ENCODE results near the gene PLPP4. TPM values are rescaled to one million over a fixed set of nuclear protein-coding genes. Genes with fewer than 3 reads are reported as not detected.

The PLPP4 gene
- total RNA-seq, 4 donors from 2014 or later, result 0.54 to 2.7 TPM; not detected in 2

DNA sequence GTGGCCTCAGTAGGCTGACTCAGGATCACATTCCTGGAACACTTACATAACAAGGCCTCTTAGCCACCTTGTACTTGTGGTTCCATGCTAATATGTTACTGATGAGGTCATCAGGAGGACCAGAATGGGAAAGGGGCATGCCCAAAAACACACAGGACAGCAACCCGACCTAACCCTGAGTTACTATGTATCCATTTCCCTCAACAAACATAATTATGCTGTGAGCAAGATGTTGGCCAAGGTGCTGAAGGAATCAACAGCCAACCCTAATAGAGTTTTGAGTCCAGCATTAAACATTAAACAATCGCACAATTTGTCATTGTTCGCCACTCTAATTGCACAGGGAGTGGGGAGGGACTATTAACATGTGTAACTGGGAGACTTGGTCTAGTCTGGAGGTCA, 129.4 kb downstream of the PLPP4 start:
- 79 to 88% methylated on average over 3 of the region's 3 CpGs for WGBS, 2 donors
- Histone ChIP-seq H3K36me3 (no peaks in the 10 kb centered on the region), H3K4me1 (no peaks in the 10 kb centered on the region), H3K4me3 (replicated peaks in 1 of 3) (no peak overlapping the region), H3K9me3 (no peaks in the 10 kb centered on the region), H3K27me3 (no peaks in the 10 kb centered on the region), H3K27ac (no peak overlapping the region)
- intact Hi-C loops (cut with DNase I), result no loop called here
- TF ChIP-seq, protein P1, sequence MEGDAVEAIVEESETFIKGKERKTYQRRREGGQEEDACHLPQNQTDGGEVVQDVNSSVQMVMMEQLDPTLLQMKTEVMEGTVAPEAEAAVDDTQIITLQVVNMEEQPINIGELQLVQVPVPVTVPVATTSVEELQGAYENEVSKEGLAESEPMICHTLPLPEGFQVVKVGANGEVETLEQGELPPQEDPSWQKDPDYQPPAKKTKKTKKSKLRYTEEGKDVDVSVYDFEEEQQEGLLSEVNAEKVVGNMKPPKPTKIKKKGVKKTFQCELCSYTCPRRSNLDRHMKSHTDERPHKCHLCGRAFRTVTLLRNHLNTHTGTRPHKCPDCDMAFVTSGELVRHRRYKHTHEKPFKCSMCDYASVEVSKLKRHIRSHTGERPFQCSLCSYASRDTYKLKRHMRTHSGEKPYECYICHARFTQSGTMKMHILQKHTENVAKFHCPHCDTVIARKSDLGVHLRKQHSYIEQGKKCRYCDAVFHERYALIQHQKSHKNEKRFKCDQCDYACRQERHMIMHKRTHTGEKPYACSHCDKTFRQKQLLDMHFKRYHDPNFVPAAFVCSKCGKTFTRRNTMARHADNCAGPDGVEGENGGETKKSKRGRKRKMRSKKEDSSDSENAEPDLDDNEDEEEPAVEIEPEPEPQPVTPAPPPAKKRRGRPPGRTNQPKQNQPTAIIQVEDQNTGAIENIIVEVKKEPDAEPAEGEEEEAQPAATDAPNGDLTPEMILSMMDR (IDR thresholded peaks at IDR 0.05), result no peak
- TF ChIP-seq POLR2A (IDR thresholded peaks at IDR 0.05), result no peak
- no peak for DNase-seq

- no peak for TF ChIP-seq POLR2A (IDR thresholded peaks at IDR 0.05)
- TF ChIP-seq, protein P1 (IDR thresholded peaks at IDR 0.05), result no peak
- Histone ChIP-seq H3K4me3 (replicated peaks in 1 of 3) (no peak overlapping the region), H3K27ac (no peak overlapping the region), H3K36me3 (no peaks in the 10 kb centered on the region), H3K27me3 (no peaks in the 10 kb centered on the region), H3K9me3 (no peaks in the 10 kb centered on the region), H3K4me1 (no peaks in the 10 kb centered on the region)
- WGBS, 2 donors, result 77 to 81% methylated on average over 5 of the region's 5 CpGs
- DNase-seq, result no peak
- intact Hi-C loops (cut with DNase I), result no loop called here
Measured at GRCh38 chr10:120587061-120587460, 130.0 kb downstream of the PLPP4 start.

DNA sequence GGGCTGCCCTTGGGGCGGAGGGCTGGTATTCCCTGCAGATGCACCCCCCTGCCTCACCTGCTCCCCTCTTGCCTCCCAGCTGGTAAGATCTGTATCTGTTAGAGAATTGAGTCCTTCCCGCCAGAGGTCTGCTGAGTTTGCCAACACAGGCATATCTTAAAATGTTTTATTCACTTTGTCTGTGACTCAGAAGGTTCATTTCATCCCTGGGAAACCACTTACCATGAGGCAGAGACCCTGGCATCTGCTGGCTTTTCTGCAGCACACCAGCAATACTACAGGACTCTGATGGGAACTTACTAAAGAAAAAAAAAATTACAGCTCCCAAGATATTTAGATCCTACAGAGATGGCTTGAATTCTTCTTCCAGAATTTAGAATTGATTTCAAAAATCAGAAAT, 131.3 kb downstream of the PLPP4 start:
- Histone ChIP-seq H3K4me1 (no peaks in the 10 kb centered on the region), H3K36me3 (no peaks in the 10 kb centered on the region), H3K9me3 (no peaks in the 10 kb centered on the region), H3K4me3 (replicated peaks in 1 of 3) (no peak overlapping the region), H3K27me3 (no peaks in the 10 kb centered on the region), H3K27ac (no peak overlapping the region)
- WGBS, 2 donors, result 82 to 89% methylated on average over 2 of the region's 2 CpGs
- TF ChIP-seq POLR2A (IDR thresholded peaks at IDR 0.05), result no peak
- TF ChIP-seq, protein P1 (IDR thresholded peaks at IDR 0.05), result no peak
- DNase-seq, result no peak
- intact Hi-C loops (cut with DNase I), result no loop called here

DNA sequence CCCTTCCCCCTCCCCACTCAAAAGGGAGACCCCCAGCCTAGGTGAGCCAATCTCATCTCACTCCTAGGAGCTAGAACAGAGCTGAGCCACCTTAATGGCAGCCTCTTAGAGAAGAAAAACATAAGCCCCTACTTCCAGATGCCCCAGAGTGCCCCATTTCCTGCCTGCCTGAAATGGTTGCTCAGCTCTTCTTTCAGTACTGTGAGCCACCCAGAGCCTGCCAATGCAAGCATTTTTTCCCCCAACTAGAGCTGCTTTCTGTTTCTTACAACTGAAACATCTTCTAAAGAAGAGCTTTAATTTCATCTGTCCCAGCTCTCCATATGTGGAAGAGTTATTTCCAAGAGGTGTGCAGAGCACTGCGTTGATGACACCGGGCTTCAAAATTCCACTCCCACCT, 136.7 kb downstream of the PLPP4 start:
- intact Hi-C loops (cut with DNase I), result no loop called here
- no peak for DNase-seq
- no peaks in the 10 kb centered on the region for H3K9me3 ChIP-seq
- no peak overlapping the region for H3K4me3 ChIP-seq (replicated peaks in 1 of 3)
- no peak overlapping the region for H3K27ac ChIP-seq
- H3K27me3 ChIP-seq, result no peaks in the 10 kb centered on the region
- H3K36me3 ChIP-seq, result no peaks in the 10 kb centered on the region
- TF ChIP-seq POLR2A (IDR thresholded peaks at IDR 0.05), result no peak
- TF ChIP-seq, protein P1 (IDR thresholded peaks at IDR 0.05), result no peak
- no peaks in the 10 kb centered on the region for H3K4me1 ChIP-seq
- WGBS, 2 donors, result 95 to 100% methylated on average over 2 of the region's 2 CpGs

- 87 to 93% methylated on average over 3 of the region's 3 CpGs for WGBS, 2 donors
- intact Hi-C loops (cut with DNase I), result no loop called here
- no peak for TF ChIP-seq POLR2A (IDR thresholded peaks at IDR 0.05)
- TF ChIP-seq, protein P1 (IDR thresholded peaks at IDR 0.05), result no peak
- Histone ChIP-seq H3K27me3 (no peaks in the 10 kb centered on the region), H3K4me1 (no peaks in the 10 kb centered on the region), H3K27ac (no peak overlapping the region), H3K4me3 (replicated peaks in 1 of 3) (no peak overlapping the region), H3K36me3 (no peaks in the 10 kb centered on the region), H3K9me3 (no peaks in the 10 kb centered on the region)
- no peak for DNase-seq
Measured at GRCh38 chr10:120597902-120598301, 140.9 kb downstream of the PLPP4 start.
